ENCODE data around the gene AGAP5. TPM values are rescaled to one million over a fixed set of nuclear protein-coding genes. Genes with fewer than 3 reads are reported as not detected.

Gene AGAP5
- total and polyA plus RNA-seq, 9 of the 15 experiments (the other 6 are each of a cell fraction or from before 2014, with no cell fraction given) = 0.32 to 7.5 (median 5.3) TPM

DNA sequence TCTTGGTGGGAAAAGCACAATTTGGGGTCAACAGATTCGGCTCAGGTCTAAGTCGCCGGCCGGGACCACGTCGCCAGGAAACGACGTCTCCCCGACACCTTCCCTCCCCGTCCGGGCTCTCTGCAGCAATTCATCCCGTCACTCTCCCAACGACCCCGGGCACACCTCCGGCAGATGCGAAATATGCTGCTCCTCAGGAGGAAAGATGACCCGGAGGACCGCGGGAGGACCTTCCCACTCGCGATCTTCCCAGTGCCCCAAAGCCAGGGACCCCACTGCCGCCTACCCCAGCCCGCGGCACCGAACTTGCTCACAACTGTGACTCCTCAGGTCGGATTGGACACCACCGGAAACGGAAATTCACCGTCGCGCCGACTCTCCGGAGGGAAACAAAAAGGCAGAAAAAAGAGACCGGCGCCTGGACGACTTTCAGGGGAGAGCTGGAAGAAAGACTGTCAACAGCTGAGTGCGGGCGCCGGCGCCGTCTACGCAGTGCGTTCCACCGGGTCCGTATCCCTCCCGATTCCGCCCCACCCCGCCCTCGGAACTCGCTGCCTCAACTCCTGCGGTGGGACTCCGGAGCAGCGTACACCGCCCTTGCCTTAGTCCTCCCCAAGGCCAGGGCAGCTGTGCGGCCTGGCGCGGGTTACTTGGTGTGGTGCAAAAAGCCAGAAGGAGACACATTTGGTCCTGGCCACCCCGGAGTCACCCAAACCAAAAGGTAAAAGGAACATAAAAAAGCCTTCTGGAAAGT is 32.4 kb upstream of the AGAP5 start (continued):
- no peak for TF ChIP-seq GTF3C2 (IDR thresholded peaks at IDR 0.05; ENCODE audit: borderline replicate concordance, extremely low read depth, insufficient read length)
- TF ChIP-seq SRSF3 (IDR thresholded peaks at IDR 0.05; ENCODE audit: insufficient read depth, low read length) = no peak
- TF ChIP-seq ZNF165 (CRISPR knock-in tag; IDR thresholded peaks at IDR 0.05; ENCODE audit: borderline replicate concordance) = no peak
- TF ChIP-seq RREB1 (CRISPR knock-in tag; IDR thresholded peaks at IDR 0.05) = no peak
- TF ChIP-seq HDAC3 (IDR thresholded peaks at IDR 0.05; ENCODE audit: borderline replicate concordance, partially characterized antibody) = peak; percentile 75
- no peak for TF ChIP-seq ZNF778 (CRISPR knock-in tag; IDR thresholded peaks at IDR 0.05)
- peak; percentile 83 for TF ChIP-seq ATF1 (CRISPR knock-in tag; IDR thresholded peaks at IDR 0.05)
- TF ChIP-seq ATF1 (tag; IDR thresholded peaks at IDR 0.05) = peak; percentile 92
- TF ChIP-seq NRF1 (conservative IDR thresholded peaks at IDR 0.05 in 1 of 2, IDR thresholded peaks at IDR 0.05 in 1 of 2) = peak; percentile 56 to 68
- TF ChIP-seq, protein P1, sequence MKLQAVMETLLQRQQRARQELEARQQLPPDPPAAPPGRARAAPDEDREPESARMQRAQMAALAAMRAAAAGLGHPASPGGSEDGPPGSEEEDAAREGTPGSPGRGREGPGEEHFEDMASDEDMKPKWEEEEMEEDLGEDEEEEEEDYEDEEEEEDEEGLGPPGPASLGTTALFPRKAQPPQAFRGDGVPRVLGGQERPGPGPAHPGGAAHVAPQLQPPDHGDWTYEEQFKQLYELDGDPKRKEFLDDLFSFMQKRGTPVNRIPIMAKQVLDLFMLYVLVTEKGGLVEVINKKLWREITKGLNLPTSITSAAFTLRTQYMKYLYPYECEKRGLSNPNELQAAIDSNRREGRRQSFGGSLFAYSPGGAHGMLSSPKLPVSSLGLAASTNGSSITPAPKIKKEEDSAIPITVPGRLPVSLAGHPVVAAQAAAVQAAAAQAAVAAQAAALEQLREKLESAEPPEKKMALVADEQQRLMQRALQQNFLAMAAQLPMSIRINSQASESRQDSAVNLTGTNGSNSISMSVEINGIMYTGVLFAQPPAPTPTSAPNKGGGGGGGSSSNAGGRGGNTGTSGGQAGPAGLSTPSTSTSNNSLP (IDR thresholded peaks at IDR 0.05; ENCODE audit: borderline replicate concordance, low read depth, low read length) = no peak; the same call in 1 of the 2 replicates
- no peak for TF ChIP-seq DLX4 (CRISPR knock-in tag; IDR thresholded peaks at IDR 0.05)
- TF ChIP-seq CBX3 (IDR thresholded peaks at IDR 0.05; ENCODE audit: borderline replicate concordance in 1 of 2, low read length in 2 of 2) = peak in 1 of 2 experiments; percentile 80; a peak in 2 of 3 replicates
- 0 out of 4 replicates have a peak, but pooled peaks of 1 of the 2 experiments have one; percentile 36 for TF ChIP-seq ETV6 (IDR thresholded peaks at IDR 0.05; ENCODE audit: borderline replicate concordance in 1 of 2, low read depth in 2 of 2, low read length in 1 of 2)
- TF ChIP-seq ETV6 (CRISPR knock-in tag; IDR thresholded peaks at IDR 0.05; ENCODE audit: borderline replicate concordance) = no peak
- TF ChIP-seq HLTF (IDR thresholded peaks at IDR 0.05) = peak; percentile 94
- no peak for TF ChIP-seq FOXJ3 (CRISPR knock-in tag; IDR thresholded peaks at IDR 0.05)
